ENCODE results near the gene GUCA2B. TPM values are rescaled to one million over a fixed set of nuclear protein-coding genes. Genes with fewer than 3 reads are reported as not detected.
A peak's percentile ranks its signal among the peaks of the same experiment; 100 is the strongest.

GUCA2B gene
- total RNA-seq, 6 experiments from 2014 or later, result 1.8 to 3.3 (median 2.7) TPM; not detected in 2

GRCh38 chr1:42186152-42186551, 32.9 kb downstream of the GUCA2B start:
- DNase-seq (no peak), ATAC-seq (no peak)
- no peak overlapping the region for H3K4me3 ChIP-seq
- no peaks in the 10 kb centered on the region for H3K27me3 ChIP-seq
- WGBS (ENCODE audit: insufficient coverage, low coverage, low lambda C conversion rate, missing lambda C conversion rate), result 83% methylated on average over 3 of the region's 3 CpGs
- no peak for TF ChIP-seq CTCF (IDR thresholded peaks at IDR 0.05)
- TF ChIP-seq POLR2A (IDR thresholded peaks at IDR 0.05), result no peak
- no peak overlapping the region for H3K27ac ChIP-seq
- peaks cover 0 to 13% (median 5%) of the 10 kb centered on the region in 4 donors for H3K4me1 ChIP-seq
- H3K36me3 ChIP-seq, result no peaks in the 10 kb centered on the region
- intact Hi-C loops (cut with DNase I), result no loop called here
- no peaks in the 10 kb centered on the region for H3K9me3 ChIP-seq

GRCh38 chr1:42189931-42190853, 37.0 kb downstream of the GUCA2B start:
- 54% methylated on average over 6 of the region's 6 CpGs for WGBS (ENCODE audit: insufficient coverage, low coverage, low lambda C conversion rate, missing lambda C conversion rate)
- Histone ChIP-seq H3K4me3 (no peak overlapping the region), H3K4me1 (peaks cover 0 to 13% (median 5%) of the 10 kb centered on the region in 4 donors), H3K27me3 (no peaks in the 10 kb centered on the region), H3K27ac (peak overlapping the region; percentile 32 to 49 (median 36)), H3K36me3 (peaks cover 0 to 8% (median 0%) of the 10 kb centered on the region in 4 donors), H3K9me3 (no peaks in the 10 kb centered on the region)
- peak; percentile 84 to 92 (median 90) for ATAC-seq
- no peak for TF ChIP-seq POLR2A (IDR thresholded peaks at IDR 0.05)
- no peak for TF ChIP-seq CTCF (IDR thresholded peaks at IDR 0.05)
- intact Hi-C loops (cut with DNase I), result no loop called here
- no peak for DNase-seq

- intact Hi-C loops (cut with DNase I), result no loop called here
- Histone ChIP-seq H3K27ac (peak overlapping the region in 1 of 3 donors; percentile 36), H3K27me3 (no peaks in the 10 kb centered on the region), H3K4me1 (peaks cover 0 to 13% (median 5%) of the 10 kb centered on the region in 4 donors), H3K9me3 (no peaks in the 10 kb centered on the region), H3K4me3 (no peak overlapping the region), H3K36me3 (peaks cover 0 to 12% (median 0%) of the 10 kb centered on the region in 4 donors)
- TF ChIP-seq POLR2A (IDR thresholded peaks at IDR 0.05), result no peak
- TF ChIP-seq CTCF (IDR thresholded peaks at IDR 0.05), result no peak
- 95% methylated on average over 5 of the region's 8 CpGs for WGBS (ENCODE audit: insufficient coverage, low coverage, low lambda C conversion rate, missing lambda C conversion rate)
- ATAC-seq, result peak in 2 of 4 donors; percentile 7 to 21
- DNase-seq, result no peak
Measured at GRCh38 chr1:42191319-42191718, 38.1 kb downstream of the GUCA2B start.

GRCh38 chr1:42192106-42192505, 38.9 kb downstream of the GUCA2B start:
- WGBS (ENCODE audit: insufficient coverage, low coverage, low lambda C conversion rate, missing lambda C conversion rate), result 69% methylated on average over 4 of the region's 4 CpGs

More at GRCh38 chr1:42192106-42192505, 38.9 kb downstream of the GUCA2B start:
- H3K4me3 ChIP-seq, result no peak overlapping the region
- ATAC-seq, result no peak
- no peaks in the 10 kb centered on the region for H3K9me3 ChIP-seq
- H3K27me3 ChIP-seq, result no peaks in the 10 kb centered on the region
- no peak overlapping the region for H3K27ac ChIP-seq
- peaks cover 0 to 13% (median 5%) of the 10 kb centered on the region in 4 donors for H3K4me1 ChIP-seq
- no peak for TF ChIP-seq POLR2A (IDR thresholded peaks at IDR 0.05)
- no peak for TF ChIP-seq CTCF (IDR thresholded peaks at IDR 0.05)
- DNase-seq, result no peak
- intact Hi-C loops (cut with DNase I), result no loop called here
- H3K36me3 ChIP-seq, result peaks cover 0 to 15% (median 0%) of the 10 kb centered on the region in 4 donors

Data from right lobe of liver (tissue), 6 donors.